SK-N-SH (cell line): ENCODE data around the gene SLC45A3.

ENCODE experiments used
- EZH2phosphoT487 ChIP-seq: fragments of 200-600 bp; sonication (generic); IDR thresholded peaks from 2 replicates; pipeline ENCODE4 v1.6.1; 2017; ENCODE audit warnings: low read depth, mixed run types, mild to moderate bottlenecking, antibody characterized with exemption, moderate library complexity, borderline replicate concordance
- JUND ChIP-seq: IDR thresholded peaks from 2 replicates; pipeline ENCODE4 v1.4.0; 2012
- MAX ChIP-seq: IDR thresholded peaks from 2 replicates; pipeline ENCODE4 v1.4.0; 2012; ENCODE audit warnings: low read depth
- NRF1 ChIP-seq: IDR thresholded peaks from 2 replicates; pipeline ENCODE4 v1.6.1; 2012; ENCODE audit warnings: low read depth, mild to moderate bottlenecking, low read length
- POLR2AphosphoS5 ChIP-seq: IDR thresholded peaks from 2 replicates; pipeline ENCODE4 v1.6.1; 2012; ENCODE audit warnings: low read depth, low read length
- RFX5 ChIP-seq: IDR thresholded peaks from 2 replicates; pipeline ENCODE4 v1.6.1; 2012; ENCODE audit warnings: mild to moderate bottlenecking, improper control_type of control experiment, low read length
- SMC3 ChIP-seq: IDR thresholded peaks from 2 replicates; pipeline ENCODE4 v1.6.1; 2012; ENCODE audit warnings: low read depth, low read length, improper control_type of control experiment
- TEAD4 ChIP-seq: IDR thresholded peaks from 2 replicates; pipeline ENCODE4 v1.4.0; 2012; ENCODE audit warnings: mild to moderate bottlenecking, borderline replicate concordance; ENCODE audit not compliant: insufficient read depth
- YY1 ChIP-seq: IDR thresholded peaks from 2 replicates; pipeline ENCODE4 v1.4.0; 2012; ENCODE audit warnings: low read depth, mild to moderate bottlenecking
- TF ChIP-seq, protein P1 (sequence below): fragments of 200-600 bp; sonication (generic); IDR thresholded peaks from 2 replicates; pipeline ENCODE4 v1.6.1; 2017; ENCODE audit warnings: antibody characterized with exemption, mild to moderate bottlenecking, moderate library complexity

- TF ChIP-seq RFX5 (0 out of 2 replicates have a peak, but pooled peaks have one; percentile 32), YY1 (no peak; the same call in 1 of the 2 replicates), MAX (peak; percentile 79), POLR2AphosphoS5 (peak; percentile 92), NRF1 (no peak), TEAD4 (no peak), EZH2phosphoT487 (no peak), JUND (no peak), SMC3 (peak; percentile 71)
- TF ChIP-seq, protein P1, sequence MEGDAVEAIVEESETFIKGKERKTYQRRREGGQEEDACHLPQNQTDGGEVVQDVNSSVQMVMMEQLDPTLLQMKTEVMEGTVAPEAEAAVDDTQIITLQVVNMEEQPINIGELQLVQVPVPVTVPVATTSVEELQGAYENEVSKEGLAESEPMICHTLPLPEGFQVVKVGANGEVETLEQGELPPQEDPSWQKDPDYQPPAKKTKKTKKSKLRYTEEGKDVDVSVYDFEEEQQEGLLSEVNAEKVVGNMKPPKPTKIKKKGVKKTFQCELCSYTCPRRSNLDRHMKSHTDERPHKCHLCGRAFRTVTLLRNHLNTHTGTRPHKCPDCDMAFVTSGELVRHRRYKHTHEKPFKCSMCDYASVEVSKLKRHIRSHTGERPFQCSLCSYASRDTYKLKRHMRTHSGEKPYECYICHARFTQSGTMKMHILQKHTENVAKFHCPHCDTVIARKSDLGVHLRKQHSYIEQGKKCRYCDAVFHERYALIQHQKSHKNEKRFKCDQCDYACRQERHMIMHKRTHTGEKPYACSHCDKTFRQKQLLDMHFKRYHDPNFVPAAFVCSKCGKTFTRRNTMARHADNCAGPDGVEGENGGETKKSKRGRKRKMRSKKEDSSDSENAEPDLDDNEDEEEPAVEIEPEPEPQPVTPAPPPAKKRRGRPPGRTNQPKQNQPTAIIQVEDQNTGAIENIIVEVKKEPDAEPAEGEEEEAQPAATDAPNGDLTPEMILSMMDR = peak; percentile 73
Observed at GRCh38 chr1:205631768-205632668, 48.3 kb downstream of the SLC45A3 start, which contains the start of gene ELK4.
